H1 (cell line): Measurements from ENCODE around the gene SV2B.
A peak's percentile ranks its signal among the peaks of the same experiment; 100 is the strongest.

Experiments
- CBX8 ChIP-seq: fragments of 300-800, 300-1000 bp; sonication (generic); IDR thresholded peaks from 2 replicates; pipeline ENCODE4 v1.7.1; 2016; ENCODE audit warnings: low read depth, low read length, borderline replicate concordance
- CREB1 ChIP-seq: IDR thresholded peaks from 2 replicates; pipeline ENCODE4 v1.6.1; 2012; ENCODE audit warnings: inconsistent platforms
- EP300 ChIP-seq, 2 experiments: IDR thresholded peaks; 1 replicate in 1 of 2; 2 replicates in 1 of 2; pipeline ENCODE4 v1.6.1; 2011 to 2012; ENCODE audit warnings: low read depth in 2 of 2, low read length in 2 of 2, mild to moderate bottlenecking in 2 of 2, borderline replicate concordance in 1 of 2, inconsistent platforms in 1 of 2, moderate library complexity in 1 of 2
- EZH2 ChIP-seq: fragments of 200-600 bp; sonication (generic); IDR thresholded peaks from 2 replicates; pipeline ENCODE4 v1.7.1; 2012; ENCODE audit warnings: low read depth, mild to moderate bottlenecking, moderate library complexity, low read length, inconsistent platforms; ENCODE audit not compliant: severe bottlenecking
- JUND ChIP-seq: IDR thresholded peaks from 2 replicates; pipeline ENCODE4 v1.6.1; 2011; ENCODE audit warnings: mild to moderate bottlenecking, improper control_type of control experiment, low read length
- PHF8 ChIP-seq: fragments of 200-600 bp; sonication (generic); conservative IDR thresholded peaks from 2 replicates; pipeline ENCODE4 v1.7.1; 2012; ENCODE audit warnings: low read depth, mild to moderate bottlenecking, inconsistent platforms, low read length, moderate library complexity
- POLR2A ChIP-seq, 2 experiments: IDR thresholded peaks; 1 replicate in 1 of 2; 2 replicates in 1 of 2; pipeline ENCODE4 v1.6.1; 2011; ENCODE audit warnings: low read depth in 2 of 2, low read length in 2 of 2, mild to moderate bottlenecking in 2 of 2; ENCODE audit errors: control extremely low read depth in 1 of 2
- POLR2AphosphoS5 ChIP-seq: IDR thresholded peaks from 2 replicates; pipeline ENCODE4 v1.6.1; 2011; ENCODE audit warnings: low read depth, low read length
- RNF2 ChIP-seq: fragments of 200-900, 300-1000 bp; sonication (generic); IDR thresholded peaks from 2 replicates; pipeline ENCODE4 v1.7.1; 2016; ENCODE audit warnings: borderline replicate concordance, low read depth, mild to moderate bottlenecking, antibody characterized with exemption, low read length; ENCODE audit not compliant: poor library complexity, severe bottlenecking; ENCODE audit errors: missing control alignments
- TAF1 ChIP-seq: IDR thresholded peaks from 2 replicates; pipeline ENCODE4 v1.6.1; 2011; ENCODE audit warnings: mild to moderate bottlenecking, low read depth, low read length
- TF ChIP-seq, protein P1 (sequence below), 3 experiments: IDR thresholded peaks; 1 replicate in 2 of 3; 2 replicates in 1 of 3; pipeline versions ENCODE4 v1.5.1 to v1.6.1; 2011; ENCODE audit warnings: low read length in 3 of 3, mild to moderate bottlenecking in 3 of 3, inconsistent platforms in 2 of 3, low read depth in 1 of 3, moderate library complexity in 1 of 3; ENCODE audit not compliant: insufficient read depth in 1 of 3; ENCODE audit errors: control extremely low read depth in 1 of 3
- TF ChIP-seq, protein P2 (sequence below): IDR thresholded peaks from 2 replicates; pipeline ENCODE4 v1.6.1; 2011; ENCODE audit warnings: low read length, improper control_type of control experiment

DNA sequence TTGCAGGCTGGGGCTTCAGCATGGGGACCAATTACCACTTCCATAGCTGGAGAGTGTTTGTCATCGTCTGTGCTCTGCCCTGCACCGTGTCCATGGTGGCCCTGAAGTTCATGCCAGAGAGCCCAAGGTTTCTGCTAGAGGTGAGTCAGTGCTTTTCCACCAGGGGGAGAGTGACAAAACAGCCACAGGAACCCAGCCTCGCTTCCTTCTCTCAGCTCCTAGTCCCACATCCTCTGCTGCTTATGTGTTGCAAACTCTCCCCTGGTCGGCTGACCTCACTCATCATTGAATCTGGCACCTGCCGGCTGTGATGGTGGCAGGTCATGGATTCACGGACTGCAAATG lies 158.3 kb downstream of the SV2B start:
- TF ChIP-seq, protein P1, sequence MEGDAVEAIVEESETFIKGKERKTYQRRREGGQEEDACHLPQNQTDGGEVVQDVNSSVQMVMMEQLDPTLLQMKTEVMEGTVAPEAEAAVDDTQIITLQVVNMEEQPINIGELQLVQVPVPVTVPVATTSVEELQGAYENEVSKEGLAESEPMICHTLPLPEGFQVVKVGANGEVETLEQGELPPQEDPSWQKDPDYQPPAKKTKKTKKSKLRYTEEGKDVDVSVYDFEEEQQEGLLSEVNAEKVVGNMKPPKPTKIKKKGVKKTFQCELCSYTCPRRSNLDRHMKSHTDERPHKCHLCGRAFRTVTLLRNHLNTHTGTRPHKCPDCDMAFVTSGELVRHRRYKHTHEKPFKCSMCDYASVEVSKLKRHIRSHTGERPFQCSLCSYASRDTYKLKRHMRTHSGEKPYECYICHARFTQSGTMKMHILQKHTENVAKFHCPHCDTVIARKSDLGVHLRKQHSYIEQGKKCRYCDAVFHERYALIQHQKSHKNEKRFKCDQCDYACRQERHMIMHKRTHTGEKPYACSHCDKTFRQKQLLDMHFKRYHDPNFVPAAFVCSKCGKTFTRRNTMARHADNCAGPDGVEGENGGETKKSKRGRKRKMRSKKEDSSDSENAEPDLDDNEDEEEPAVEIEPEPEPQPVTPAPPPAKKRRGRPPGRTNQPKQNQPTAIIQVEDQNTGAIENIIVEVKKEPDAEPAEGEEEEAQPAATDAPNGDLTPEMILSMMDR (IDR thresholded peaks at IDR 0.05; ENCODE audit: control extremely low read depth in 1 of 3, insufficient read depth in 1 of 3, low read depth in 1 of 3, low read length in 3 of 3), result peak; percentile 33 to 49 (median 33)
- TF ChIP-seq POLR2A (IDR thresholded peaks at IDR 0.05; ENCODE audit: control extremely low read depth in 1 of 2, low read depth in 2 of 2, low read length in 2 of 2) (no peak), EP300 (IDR thresholded peaks at IDR 0.05; ENCODE audit: borderline replicate concordance in 1 of 2, low read depth in 2 of 2, low read length in 2 of 2) (no peak), EZH2 (no peak), POLR2AphosphoS5 (no peak), CBX8 (no peak), JUND (no peak), RNF2 (no peak), PHF8 (no peak), TAF1 (no peak), CREB1 (no peak)
- TF ChIP-seq, protein P2, sequence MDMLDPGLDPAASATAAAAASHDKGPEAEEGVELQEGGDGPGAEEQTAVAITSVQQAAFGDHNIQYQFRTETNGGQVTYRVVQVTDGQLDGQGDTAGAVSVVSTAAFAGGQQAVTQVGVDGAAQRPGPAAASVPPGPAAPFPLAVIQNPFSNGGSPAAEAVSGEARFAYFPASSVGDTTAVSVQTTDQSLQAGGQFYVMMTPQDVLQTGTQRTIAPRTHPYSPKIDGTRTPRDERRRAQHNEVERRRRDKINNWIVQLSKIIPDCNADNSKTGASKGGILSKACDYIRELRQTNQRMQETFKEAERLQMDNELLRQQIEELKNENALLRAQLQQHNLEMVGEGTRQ, result no peak
